ENCODE data around the gene SAMD4A.

DNA sequence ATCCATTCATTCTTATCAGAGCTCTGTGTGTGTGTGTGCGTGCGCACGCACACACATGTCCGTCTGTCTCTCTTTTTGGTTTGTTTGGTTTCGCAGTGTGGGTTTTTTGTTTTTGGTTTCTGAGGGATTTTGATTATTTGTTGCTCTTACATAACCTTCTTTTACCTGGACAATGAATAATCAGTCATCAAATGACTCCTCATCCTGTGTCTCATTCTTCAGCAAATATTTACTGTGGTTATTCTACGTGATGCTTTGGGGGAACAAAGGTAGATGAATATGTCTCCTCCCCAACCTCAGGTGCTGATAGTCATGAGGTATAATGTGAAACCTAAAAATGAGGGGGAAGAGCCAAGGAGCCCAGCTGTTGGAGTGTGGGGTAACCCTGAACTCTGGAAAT, 92.4 kb downstream of the SAMD4A start:
- TF ChIP-seq CEBPB (IDR thresholded peaks at IDR 0.05) (no peak), YY1 (IDR thresholded peaks at IDR 0.05; ENCODE audit: low read depth) (no peak), NFIC (IDR thresholded peaks at IDR 0.05) (no peak), RAD21 (IDR thresholded peaks at IDR 0.05; ENCODE audit: low read depth) (no peak)
- TF ChIP-seq, protein P1, sequence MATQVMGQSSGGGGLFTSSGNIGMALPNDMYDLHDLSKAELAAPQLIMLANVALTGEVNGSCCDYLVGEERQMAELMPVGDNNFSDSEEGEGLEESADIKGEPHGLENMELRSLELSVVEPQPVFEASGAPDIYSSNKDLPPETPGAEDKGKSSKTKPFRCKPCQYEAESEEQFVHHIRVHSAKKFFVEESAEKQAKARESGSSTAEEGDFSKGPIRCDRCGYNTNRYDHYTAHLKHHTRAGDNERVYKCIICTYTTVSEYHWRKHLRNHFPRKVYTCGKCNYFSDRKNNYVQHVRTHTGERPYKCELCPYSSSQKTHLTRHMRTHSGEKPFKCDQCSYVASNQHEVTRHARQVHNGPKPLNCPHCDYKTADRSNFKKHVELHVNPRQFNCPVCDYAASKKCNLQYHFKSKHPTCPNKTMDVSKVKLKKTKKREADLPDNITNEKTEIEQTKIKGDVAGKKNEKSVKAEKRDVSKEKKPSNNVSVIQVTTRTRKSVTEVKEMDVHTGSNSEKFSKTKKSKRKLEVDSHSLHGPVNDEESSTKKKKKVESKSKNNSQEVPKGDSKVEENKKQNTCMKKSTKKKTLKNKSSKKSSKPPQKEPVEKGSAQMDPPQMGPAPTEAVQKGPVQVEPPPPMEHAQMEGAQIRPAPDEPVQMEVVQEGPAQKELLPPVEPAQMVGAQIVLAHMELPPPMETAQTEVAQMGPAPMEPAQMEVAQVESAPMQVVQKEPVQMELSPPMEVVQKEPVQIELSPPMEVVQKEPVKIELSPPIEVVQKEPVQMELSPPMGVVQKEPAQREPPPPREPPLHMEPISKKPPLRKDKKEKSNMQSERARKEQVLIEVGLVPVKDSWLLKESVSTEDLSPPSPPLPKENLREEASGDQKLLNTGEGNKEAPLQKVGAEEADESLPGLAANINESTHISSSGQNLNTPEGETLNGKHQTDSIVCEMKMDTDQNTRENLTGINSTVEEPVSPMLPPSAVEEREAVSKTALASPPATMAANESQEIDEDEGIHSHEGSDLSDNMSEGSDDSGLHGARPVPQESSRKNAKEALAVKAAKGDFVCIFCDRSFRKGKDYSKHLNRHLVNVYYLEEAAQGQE (IDR thresholded peaks at IDR 0.05; ENCODE audit: low read depth): no peak

Data from Ishikawa (cell line).